H1 (cell line): ENCODE measurements around the gene SLC8B1. TPM values are rescaled to one million over a fixed set of nuclear protein-coding genes. Genes with fewer than 3 reads are reported as not detected.

Experiments used
- CTCF ChIA-PET: fragments of 300-600 bp; sonication (Branson Sonifier 250); formaldehyde crosslinking; loops from one replicate; lab custom pipeline; 2021; ENCODE audit not compliant: partially characterized antibody; lab: Charles Lee
- POLR2A ChIA-PET: fragments of 300-600 bp; sonication (Branson Sonifier 250); formaldehyde crosslinking; loops from one replicate; lab custom pipeline; 2021; ENCODE audit warnings: inconsistent platforms; ENCODE audit not compliant: partially characterized antibody; lab: Charles Lee
- DNase-seq, 2 experiments: peaks; one replicate each; pipeline versions ENCODE4 v3.0.0 to v3.0.0-alpha.2; 2010 to 2022; ENCODE audit warnings: low spot score in 2 of 2, low read depth in 1 of 2, mixed read lengths in 1 of 2
- FAIRE-seq: peaks from 2 replicates; lab custom pipeline; 2011; peaks lifted over from hg19 to GRCh38; lab: Jason Lieb, UNC
- H2AFZ ChIP-seq: 2 replicates; pipeline ENCODE4 v1.8.1; 2012; ENCODE audit warnings: low read length, inconsistent platforms
- H2AK5ac ChIP-seq: 2 replicates; pipeline ENCODE4 v1.6.1; 2013; ENCODE audit warnings: low read depth, low read length
- H2BK120ac ChIP-seq: replicated peaks from 2 replicates; pipeline ENCODE3; 2013; ENCODE audit warnings: low read depth, low read length, inconsistent platforms
- H2BK12ac ChIP-seq: 2 replicates; pipeline ENCODE4 v1.6.1; 2013; ENCODE audit warnings: low read depth, low read length
- H2BK15ac ChIP-seq: 2 replicates; pipeline ENCODE4 v1.6.1; 2013; ENCODE audit warnings: low read length
- H2BK20ac ChIP-seq: 2 replicates; pipeline ENCODE4 v1.6.1; 2013; ENCODE audit warnings: low read length
- H2BK5ac ChIP-seq: 2 replicates; pipeline ENCODE4 v1.6.1; 2013; ENCODE audit warnings: low read depth, low read length
- H3K14ac ChIP-seq: 2 replicates; pipeline ENCODE4 v1.6.1; 2013; ENCODE audit warnings: inconsistent platforms; ENCODE audit not compliant: insufficient read length
- H3K18ac ChIP-seq: 2 replicates; pipeline ENCODE4 v1.6.1; 2013; ENCODE audit warnings: low read length; ENCODE audit errors: extremely low read depth
- H3K23ac ChIP-seq: 2 replicates; pipeline ENCODE4 v1.6.1; 2013; ENCODE audit warnings: inconsistent platforms; ENCODE audit not compliant: insufficient read length
- H3K23me2 ChIP-seq: 2 replicates; pipeline ENCODE4 v1.6.1; 2013; ENCODE audit warnings: low read depth, low read length
- H3K27ac ChIP-seq: 2 replicates; pipeline ENCODE4 v1.6.1; 2011; ENCODE audit warnings: low read depth, low read length, inconsistent platforms
- H3K27me3 ChIP-seq, 4 experiments: replicated peaks in 1 of 4; 1 replicate in 1 of 4; 2 replicates in 3 of 4; pipeline versions ENCODE4 v1.6.1 to v1.8.1; 2011 to 2013; ENCODE audit warnings: low read length in 3 of 4, mild to moderate bottlenecking in 3 of 4, inconsistent platforms in 2 of 4, mixed read lengths in 2 of 4, moderate library complexity in 1 of 4; ENCODE audit not compliant: control insufficient read depth in 3 of 4, insufficient read depth in 3 of 4; ENCODE audit errors: extremely low read depth in 1 of 4
- H3K36me3 ChIP-seq, 4 experiments: 2 replicates each; pipeline versions ENCODE4 v1.6.1 to v1.8.1; 2011 to 2013; ENCODE audit warnings: mild to moderate bottlenecking in 4 of 4, low read length in 3 of 4, moderate library complexity in 2 of 4, control low read depth in 1 of 4, inconsistent platforms in 1 of 4; ENCODE audit not compliant: insufficient read depth in 4 of 4, control insufficient read depth in 2 of 4
- H3K4ac ChIP-seq: replicated peaks from 2 replicates; pipeline ENCODE3; 2013; ENCODE audit warnings: low read length, low read depth, mixed read lengths, inconsistent platforms; ENCODE audit not compliant: insufficient read length
- H3K4me1 ChIP-seq, 4 experiments: replicated peaks in 1 of 4; 1 replicate in 1 of 4; 2 replicates in 3 of 4; pipeline versions ENCODE4 v1.6.1 to v1.8.1; 2011 to 2013; ENCODE audit warnings: low read length in 3 of 4, inconsistent platforms in 2 of 4, mixed read lengths in 1 of 4; ENCODE audit not compliant: insufficient read depth in 4 of 4, control insufficient read depth in 3 of 4
- H3K4me2 ChIP-seq, 2 experiments: 2 replicates each; pipeline versions ENCODE4 v1.6.1 to v1.8.1; 2011 to 2013; ENCODE audit warnings: low read depth in 2 of 2, low read length in 2 of 2, control low read depth in 1 of 2, inconsistent platforms in 1 of 2, mild to moderate bottlenecking in 1 of 2; ENCODE audit not compliant: insufficient read depth in 1 of 2
- H3K4me3 ChIP-seq, 4 experiments: fragments of 200-600, 300-600 bp in 1 of 4; sonication (generic), shearing (Covaris generic), sonication (Bioruptor Twin) in 1 of 4; 2 replicates each; pipeline versions ENCODE4 v1.5.1 to v1.8.1; 2011 to 2016; ENCODE audit warnings: low read length in 4 of 4, low read depth in 3 of 4, control low read depth in 2 of 4, inconsistent platforms in 2 of 4, mild to moderate bottlenecking in 2 of 4, mixed read lengths in 1 of 4, moderate library complexity in 1 of 4; ENCODE audit not compliant: insufficient read depth in 2 of 4; ENCODE audit errors: extremely low read depth in 1 of 4
- H3K56ac ChIP-seq: replicated peaks from 2 replicates; pipeline ENCODE3; 2013; ENCODE audit warnings: low read depth, mild to moderate bottlenecking, mixed read lengths, low read length, inconsistent platforms; ENCODE audit not compliant: insufficient read length
- H3K79me1 ChIP-seq: 2 replicates; pipeline ENCODE4 v1.6.1; 2013; ENCODE audit warnings: low read depth, low read length, control low read depth
- H3K79me2 ChIP-seq, 2 experiments: 2 replicates each; pipeline versions ENCODE4 v1.6.1 to v1.8.1; 2012 to 2013; ENCODE audit warnings: low read length in 2 of 2, mild to moderate bottlenecking in 2 of 2, inconsistent platforms in 1 of 2; ENCODE audit not compliant: insufficient read depth in 2 of 2, control insufficient read depth in 1 of 2
- H3K9ac ChIP-seq, 4 experiments: replicated peaks in 1 of 4; 1 replicate in 1 of 4; 2 replicates in 3 of 4; pipeline versions ENCODE4 v1.6.1 to v1.8.1; 2011 to 2013; ENCODE audit warnings: low read depth in 3 of 4, low read length in 3 of 4, control low read depth in 2 of 4, mild to moderate bottlenecking in 2 of 4, moderate library complexity in 2 of 4, inconsistent platforms in 1 of 4; ENCODE audit errors: extremely low read depth in 1 of 4
- H3K9me3 ChIP-seq, 2 experiments: 2 replicates each; pipeline versions ENCODE4 v1.6.1 to v1.8.1; 2012 to 2013; ENCODE audit warnings: mild to moderate bottlenecking in 2 of 2, moderate library complexity in 2 of 2, control low read depth in 1 of 2, inconsistent platforms in 1 of 2, low read depth in 1 of 2, low read length in 1 of 2, mixed read lengths in 1 of 2; ENCODE audit not compliant: insufficient read depth in 2 of 2
- H4K20me1 ChIP-seq, 2 experiments: replicated peaks in 1 of 2; 2 replicates each; pipeline versions ENCODE3 to v1.8.1; 2011 to 2013; ENCODE audit warnings: inconsistent platforms in 2 of 2, low read length in 2 of 2, mild to moderate bottlenecking in 1 of 2; ENCODE audit not compliant: insufficient read depth in 2 of 2, control insufficient read depth in 1 of 2
- H4K5ac ChIP-seq: 2 replicates; pipeline ENCODE4 v1.6.1; 2013; ENCODE audit warnings: low read length, low read depth, mixed read lengths, inconsistent platforms; ENCODE audit not compliant: insufficient read length
- H4K8ac ChIP-seq: 2 replicates; pipeline ENCODE4 v1.8.0; 2013; ENCODE audit warnings: mild to moderate bottlenecking, moderate library complexity, low read length, inconsistent platforms; ENCODE audit not compliant: insufficient read depth; ENCODE audit errors: extremely low read depth
- H4K91ac ChIP-seq: replicated peaks from 2 replicates; pipeline ENCODE3; 2013; ENCODE audit warnings: low read length, mixed read lengths, inconsistent platforms; ENCODE audit not compliant: insufficient read length
- BACH1 ChIP-seq: IDR thresholded peaks from 2 replicates; pipeline ENCODE4 v1.6.1; 2012; ENCODE audit warnings: low read length, improper control_type of control experiment
- CEBPB ChIP-seq: IDR thresholded peaks from 2 replicates; pipeline ENCODE4 v1.6.1; 2012; ENCODE audit warnings: low read depth, low read length
- CHD2 ChIP-seq: IDR thresholded peaks from 2 replicates; pipeline ENCODE4 v1.6.1; 2012; ENCODE audit warnings: low read length, improper control_type of control experiment
- GTF2F1 ChIP-seq: IDR thresholded peaks from 2 replicates; pipeline ENCODE4 v1.6.1; 2012; ENCODE audit warnings: low read depth, low read length, improper control_type of control experiment, borderline replicate concordance
- NANOG ChIP-seq: IDR thresholded peaks from 2 replicates; pipeline ENCODE4 v1.6.1; 2011; ENCODE audit warnings: low read length, low read depth, mild to moderate bottlenecking, inconsistent platforms; ENCODE audit not compliant: insufficient read depth, poor library complexity, severe bottlenecking
- POLR2A ChIP-seq, 2 experiments: IDR thresholded peaks; 1 replicate in 1 of 2; 2 replicates in 1 of 2; pipeline ENCODE4 v1.6.1; 2011; ENCODE audit warnings: low read depth in 2 of 2, low read length in 2 of 2, mild to moderate bottlenecking in 2 of 2; ENCODE audit errors: control extremely low read depth in 1 of 2
- SP2 ChIP-seq: IDR thresholded peaks from 2 replicates; pipeline ENCODE4 v1.6.1; 2012; ENCODE audit warnings: mild to moderate bottlenecking, low read length, inconsistent platforms
- SP4 ChIP-seq: IDR thresholded peaks from 2 replicates; pipeline ENCODE4 v1.6.1; 2012; ENCODE audit warnings: low read length, inconsistent platforms
- SRF ChIP-seq: IDR thresholded peaks from 2 replicates; pipeline ENCODE4 v1.6.1; 2011; ENCODE audit warnings: mild to moderate bottlenecking, low read depth, low read length, moderate library complexity
- USF2 ChIP-seq: IDR thresholded peaks from 2 replicates; pipeline ENCODE4 v1.6.1; 2011; ENCODE audit warnings: low read length, improper control_type of control experiment
- WGBS, 2 experiments: shearing (Covaris generic) in 1 of 2; methylation state at CpG; one replicate each; pipeline versions ENCODE4 v1.1.6 to v1.1.7; 2013 to 2015; ENCODE audit warnings: low lambda C conversion rate in 2 of 2, mixed read lengths in 2 of 2, inconsistent platforms in 1 of 2, low coverage in 1 of 2, missing lambda C conversion rate in 1 of 2; ENCODE audit not compliant: insufficient replicate concordance in 2 of 2, insufficient coverage in 1 of 2, insufficient read length in 1 of 2; ENCODE audit errors: extremely low coverage in 1 of 2, missing lambda C conversion rate in 1 of 2; 5-methylcytosine and 5-hydroxymethylcytosine counted together
- polyA plus RNA-seq, 7 experiments: library from polyadenylated mRNA; depleted of rRNA in 3 of 7; stranded (reverse) in 5 of 7; unstranded in 2 of 7; fragments of >200 nt in 5 of 7; fragments of 200-250 nt in 2 of 7; gene quantifications; 1 replicate in 5 of 7; 2 replicates in 1 of 7; 4 replicates in 1 of 7; pipeline versions ENCODE4 v1.2.1 to v1.2.3, GENCODE V29; 2011 to 2013; ENCODE audit warnings: missing spikeins in 2 of 7, mixed read lengths in 2 of 7
- total RNA-seq: library from RNA; stranded (reverse); fragmentation: NEBNext Ultra II Directional; extraction: Animal tissue kit (Norgen Biotek cat#: 25700); gene quantifications from 2 replicates; pipeline ENCODE4 v1.2.1, GENCODE V29; 2021
- TF ChIP-seq, protein P1 (sequence below): IDR thresholded peaks from 2 replicates; pipeline ENCODE4 v1.6.1; 2012; ENCODE audit warnings: inconsistent platforms

The SLC8B1 gene
- total and polyA plus RNA-seq, 2 of the 8 experiments (the other 6 are each of a cell fraction or from before 2014, with no cell fraction given), result 11.2 to 19.1 TPM

DNA sequence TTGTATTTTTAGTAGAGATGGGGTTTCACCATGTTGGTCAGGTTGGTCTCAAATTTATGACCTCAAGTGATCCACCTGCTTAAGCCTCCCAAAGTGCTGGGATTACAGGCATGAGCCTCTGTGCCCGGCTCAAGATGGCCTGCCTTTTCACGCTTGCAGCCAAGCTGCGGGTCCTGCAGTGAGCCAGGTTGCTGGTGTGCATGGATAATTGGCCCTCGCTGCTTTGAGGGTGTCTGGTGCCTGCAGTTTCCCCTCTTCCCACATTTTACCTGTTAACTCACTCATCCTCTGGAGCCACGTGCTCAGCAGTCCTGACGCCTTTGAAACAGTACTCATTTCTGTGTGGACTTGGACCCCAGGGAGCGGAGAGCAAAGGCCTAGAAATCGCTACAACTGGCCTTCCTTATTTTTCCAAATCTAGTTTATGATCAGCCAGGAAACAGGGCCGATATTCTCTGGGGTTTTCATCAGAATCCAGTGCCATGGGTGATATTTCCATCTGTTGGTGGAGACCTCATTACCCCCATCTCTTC is 71.4 kb downstream of the SLC8B1 start:
- Histone ChIP-seq H2BK120ac (no peak overlapping the region), H3K79me2 (no peaks in the 10 kb centered on the region)
- TF ChIP-seq SP4 (no peak), SP2 (no peak), GTF2F1 (no peak), NANOG (no peak), SRF (no peak), BACH1 (no peak), CEBPB (no peak), CHD2 (no peak), POLR2A (IDR thresholded peaks at IDR 0.05; ENCODE audit: control extremely low read depth in 1 of 2, low read depth in 2 of 2, low read length in 2 of 2) (no peak), USF2 (no peak)
- TF ChIP-seq, protein P1, sequence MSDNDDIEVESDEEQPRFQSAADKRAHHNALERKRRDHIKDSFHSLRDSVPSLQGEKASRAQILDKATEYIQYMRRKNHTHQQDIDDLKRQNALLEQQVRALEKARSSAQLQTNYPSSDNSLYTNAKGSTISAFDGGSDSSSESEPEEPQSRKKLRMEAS, result no peak
- TF ChIP-seq, all 59 proteins: peak for 0
- POLR2A ChIA-PET, result interaction anchor here (0.7 to 1.1 kb wide), 2 partner anchors 12 to 62 kb away, joined by 3 read pairs; no protein-coding TSS in a partner anchor
- Histone ChIP-seq H3K36me3 (no peaks in the 10 kb centered on the region; a peak in 1 of 8 replicates), H2AFZ (no peak overlapping the region), H3K4me3 (no peak overlapping the region), H3K23me2 (no peaks in the 10 kb centered on the region), H2BK12ac (no peak overlapping the region), H3K79me1 (no peaks in the 10 kb centered on the region), H3K4me1 (peaks cover 0 to 3% (median 0%) of the 10 kb centered on the region in 4 experiments; a peak in 4 of 7 replicates), H4K8ac (no peak overlapping the region; the same call in 1 of the 2 replicates), H3K9ac (no peak overlapping the region), H2BK15ac (no peak overlapping the region), H3K56ac (no peak overlapping the region), H3K14ac (no peak overlapping the region), H3K27ac (no peak overlapping the region), H4K91ac (no peak overlapping the region), H4K5ac (no peak overlapping the region), H2AK5ac (no peak overlapping the region), H3K9me3 (no peaks in the 10 kb centered on the region), H3K23ac (no peak overlapping the region), H3K18ac (no peak overlapping the region), H2BK20ac (no peak overlapping the region), H4K20me1 (peaks cover 0 to under 1% of the 10 kb centered on the region in 2 experiments), H2BK5ac (no peak overlapping the region), H3K4me2 (no peak overlapping the region), H3K27me3 (no peaks in the 10 kb centered on the region), H3K4ac (no peak overlapping the region)
- FAIRE-seq (no peak), DNase-seq (no peak)
- CTCF ChIA-PET, result interaction anchor here (2.2 kb wide), 1 partner anchor 8 kb away, joined by 5 read pairs; no protein-coding TSS in a partner anchor
- WGBS, 2 experiments, result 88% methylated on average over 9 of the region's 9 CpGs; no CpG with 5 or more reads in 1 of the 2 experiments
